Panc1 (cell line): Measurements from ENCODE around the gene PCBD1. TPM values are rescaled to one million over a fixed set of nuclear protein-coding genes. Genes with fewer than 3 reads are reported as not detected.

Experiments
- ATAC-seq: fragments of 200-7000 bp; cut with Tn5 transposase; 2 replicates; pipeline ENCODE4 v1.9.1; 2020; ENCODE audit warnings: mild to moderate bottlenecking, moderate library complexity
- BruUV-seq: library from RNA; stranded (reverse); fragments of 400-500 nt; replicated peaks from 2 replicates; lab custom pipeline; 2021; lab: Mats Ljungman, UMichigan
- CTCF ChIA-PET: fragments of 300-600 bp; sonication (Branson Sonifier 250); formaldehyde crosslinking; loops from one replicate; lab custom pipeline; 2022; ENCODE audit warnings: antibody characterized with exemption; lab: Charles Lee
- POLR2A ChIA-PET: fragments of 300-600 bp; sonication (Branson Sonifier 250); formaldehyde crosslinking; loops from one replicate; lab custom pipeline; 2022; ENCODE audit warnings: antibody characterized with exemption; lab: Charles Lee
- DNase-seq: peaks from one replicate; pipeline ENCODE4 v3.0.0-alpha.2; 2010; ENCODE audit warnings: low read depth, low spot score
- H3K27ac ChIP-seq: 2 replicates; pipeline ENCODE4 v1.5.1; 2011; ENCODE audit warnings: mild to moderate bottlenecking, low read length, inconsistent platforms
- H3K27me3 ChIP-seq: fragments of 200-500 bp; sonication (Bioruptor generic); 2 replicates; pipeline ENCODE4 v1.6.0; 2014; ENCODE audit warnings: low read length, inconsistent platforms; ENCODE audit not compliant: control insufficient read depth, insufficient read depth
- H3K36me3 ChIP-seq: fragments of 200-500 bp; sonication (Bioruptor generic); 2 replicates; pipeline ENCODE4 v1.5.1; 2014; ENCODE audit warnings: inconsistent platforms, mild to moderate bottlenecking, low read length, moderate library complexity; ENCODE audit not compliant: control insufficient read depth, insufficient read depth
- H3K4me1 ChIP-seq: 2 replicates; pipeline ENCODE4 v1.5.1; 2011; ENCODE audit warnings: inconsistent platforms, mild to moderate bottlenecking, low read length, moderate library complexity; ENCODE audit not compliant: control insufficient read depth, insufficient read depth
- H3K4me3 ChIP-seq, 2 experiments: 2 replicates each; pipeline ENCODE4 v1.5.1; 2011 to 2012; ENCODE audit warnings: low read depth in 2 of 2, low read length in 2 of 2, mild to moderate bottlenecking in 2 of 2, inconsistent platforms in 1 of 2, moderate library complexity in 1 of 2
- H3K9me3 ChIP-seq: fragments of 200-500 bp; sonication (Bioruptor generic); 2 replicates; pipeline ENCODE4 v1.5.1; 2014; ENCODE audit warnings: low read depth, mild to moderate bottlenecking, inconsistent platforms, low read length, moderate library complexity; ENCODE audit not compliant: control insufficient read depth, insufficient read depth
- POLR2AphosphoS5 ChIP-seq: IDR thresholded peaks from 2 replicates; pipeline ENCODE4 v1.6.1; 2012; ENCODE audit warnings: mild to moderate bottlenecking, low read depth, low read length, moderate library complexity
- SIN3A ChIP-seq: IDR thresholded peaks from 2 replicates; pipeline ENCODE4 v1.6.1; 2012; ENCODE audit warnings: low read depth, mild to moderate bottlenecking, low read length, moderate library complexity, borderline replicate concordance; ENCODE audit not compliant: insufficient read depth
- TCF7L2 ChIP-seq: IDR thresholded peaks from 2 replicates; pipeline ENCODE4 v1.6.1; 2011; ENCODE audit warnings: mild to moderate bottlenecking, low read depth, low read length, inconsistent platforms
- in situ Hi-C: cut with HindIII; loops from 2 replicates; pipeline ENCODE4 v1.10.0; 2016; ENCODE audit warnings: low sequenced_read_pairs, low pct_unique_long_range_greater_than_20kb
- intact Hi-C: fragments of 100-400 bp; cut with micrococcal nuclease; formaldehyde crosslinking; loops from one replicate; pipeline ENCODE4 v1.10.0; 2022; ENCODE audit not compliant: unreplicated experiment
- total RNA-seq: library from RNA; stranded (reverse); gene quantifications from one replicate; pipeline ENCODE4 v1.2.1, GENCODE V29; 2021; ENCODE audit not compliant: unreplicated experiment
- TF ChIP-seq, protein P1 (sequence below): fragments of 450-650 bp; IDR thresholded peaks from 2 replicates; pipeline ENCODE4 v1.5.1; 2017; ENCODE audit warnings: mild to moderate bottlenecking
- TF ChIP-seq, protein P2 (sequence below), 2 experiments: IDR thresholded peaks; 2 replicates each; pipeline ENCODE4 v1.6.1; 2011 to 2012; ENCODE audit warnings: low read depth in 2 of 2, control low read depth in 1 of 2, low read length in 1 of 2, mild to moderate bottlenecking in 1 of 2, moderate library complexity in 1 of 2; ENCODE audit not compliant: insufficient read depth in 1 of 2

Gene PCBD1
- total RNA-seq, 1 experiment from 2014 or later = 122 TPM

DNA sequence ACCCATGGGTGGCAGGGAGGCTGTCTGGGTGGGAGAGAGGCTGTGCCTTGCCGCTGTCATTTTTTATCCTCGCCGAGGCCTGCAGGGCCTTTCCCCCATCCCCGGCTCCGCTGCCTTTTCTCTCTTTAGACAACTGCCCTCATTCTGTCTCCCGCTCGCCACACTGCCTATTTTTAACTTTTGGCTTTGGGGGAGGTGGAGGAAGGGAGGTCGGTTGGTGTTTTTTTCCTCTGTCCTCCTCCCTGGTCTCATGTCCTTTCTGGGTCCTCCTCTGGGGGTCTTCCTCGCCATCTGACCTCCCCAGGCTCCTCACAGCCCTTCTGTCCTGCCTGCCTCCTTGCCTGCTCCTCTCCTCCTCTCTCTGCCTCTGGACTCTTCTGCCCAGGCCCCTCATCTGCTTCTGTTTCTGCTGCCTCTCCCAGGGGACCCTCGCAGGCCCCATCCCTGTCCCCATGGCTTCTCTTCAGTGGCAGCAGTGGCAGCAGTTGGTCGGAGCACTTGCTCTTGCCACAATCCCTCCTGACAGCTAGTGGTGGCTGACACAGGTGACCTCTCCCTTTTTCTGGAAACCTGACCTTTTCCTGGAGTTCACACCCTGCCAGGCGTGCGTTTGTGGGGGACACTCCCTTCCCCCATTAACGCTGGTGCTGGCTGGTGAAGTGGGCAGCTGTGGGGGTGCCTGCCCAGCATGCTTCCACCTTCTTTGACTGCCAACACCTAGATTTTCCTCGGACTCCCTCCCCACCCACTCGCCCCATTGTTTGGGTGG, 19.5 kb upstream of the PCBD1 start:
- DNase-seq (no peak), ATAC-seq (no peak)
- H3K4me1 ChIP-seq = no peaks in the 10 kb centered on the region
- in situ Hi-C loops (no loop called here), intact Hi-C loops (no loop called here)
- no peaks in the 10 kb centered on the region for H3K36me3 ChIP-seq
- BruUV-seq = no TSS peak
- TF ChIP-seq, protein P1, sequence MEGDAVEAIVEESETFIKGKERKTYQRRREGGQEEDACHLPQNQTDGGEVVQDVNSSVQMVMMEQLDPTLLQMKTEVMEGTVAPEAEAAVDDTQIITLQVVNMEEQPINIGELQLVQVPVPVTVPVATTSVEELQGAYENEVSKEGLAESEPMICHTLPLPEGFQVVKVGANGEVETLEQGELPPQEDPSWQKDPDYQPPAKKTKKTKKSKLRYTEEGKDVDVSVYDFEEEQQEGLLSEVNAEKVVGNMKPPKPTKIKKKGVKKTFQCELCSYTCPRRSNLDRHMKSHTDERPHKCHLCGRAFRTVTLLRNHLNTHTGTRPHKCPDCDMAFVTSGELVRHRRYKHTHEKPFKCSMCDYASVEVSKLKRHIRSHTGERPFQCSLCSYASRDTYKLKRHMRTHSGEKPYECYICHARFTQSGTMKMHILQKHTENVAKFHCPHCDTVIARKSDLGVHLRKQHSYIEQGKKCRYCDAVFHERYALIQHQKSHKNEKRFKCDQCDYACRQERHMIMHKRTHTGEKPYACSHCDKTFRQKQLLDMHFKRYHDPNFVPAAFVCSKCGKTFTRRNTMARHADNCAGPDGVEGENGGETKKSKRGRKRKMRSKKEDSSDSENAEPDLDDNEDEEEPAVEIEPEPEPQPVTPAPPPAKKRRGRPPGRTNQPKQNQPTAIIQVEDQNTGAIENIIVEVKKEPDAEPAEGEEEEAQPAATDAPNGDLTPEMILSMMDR = no peak
- no peak for TF ChIP-seq TCF7L2
- no peak for TF ChIP-seq POLR2AphosphoS5
- TF ChIP-seq SIN3A = no peak
- TF ChIP-seq, protein P2, sequence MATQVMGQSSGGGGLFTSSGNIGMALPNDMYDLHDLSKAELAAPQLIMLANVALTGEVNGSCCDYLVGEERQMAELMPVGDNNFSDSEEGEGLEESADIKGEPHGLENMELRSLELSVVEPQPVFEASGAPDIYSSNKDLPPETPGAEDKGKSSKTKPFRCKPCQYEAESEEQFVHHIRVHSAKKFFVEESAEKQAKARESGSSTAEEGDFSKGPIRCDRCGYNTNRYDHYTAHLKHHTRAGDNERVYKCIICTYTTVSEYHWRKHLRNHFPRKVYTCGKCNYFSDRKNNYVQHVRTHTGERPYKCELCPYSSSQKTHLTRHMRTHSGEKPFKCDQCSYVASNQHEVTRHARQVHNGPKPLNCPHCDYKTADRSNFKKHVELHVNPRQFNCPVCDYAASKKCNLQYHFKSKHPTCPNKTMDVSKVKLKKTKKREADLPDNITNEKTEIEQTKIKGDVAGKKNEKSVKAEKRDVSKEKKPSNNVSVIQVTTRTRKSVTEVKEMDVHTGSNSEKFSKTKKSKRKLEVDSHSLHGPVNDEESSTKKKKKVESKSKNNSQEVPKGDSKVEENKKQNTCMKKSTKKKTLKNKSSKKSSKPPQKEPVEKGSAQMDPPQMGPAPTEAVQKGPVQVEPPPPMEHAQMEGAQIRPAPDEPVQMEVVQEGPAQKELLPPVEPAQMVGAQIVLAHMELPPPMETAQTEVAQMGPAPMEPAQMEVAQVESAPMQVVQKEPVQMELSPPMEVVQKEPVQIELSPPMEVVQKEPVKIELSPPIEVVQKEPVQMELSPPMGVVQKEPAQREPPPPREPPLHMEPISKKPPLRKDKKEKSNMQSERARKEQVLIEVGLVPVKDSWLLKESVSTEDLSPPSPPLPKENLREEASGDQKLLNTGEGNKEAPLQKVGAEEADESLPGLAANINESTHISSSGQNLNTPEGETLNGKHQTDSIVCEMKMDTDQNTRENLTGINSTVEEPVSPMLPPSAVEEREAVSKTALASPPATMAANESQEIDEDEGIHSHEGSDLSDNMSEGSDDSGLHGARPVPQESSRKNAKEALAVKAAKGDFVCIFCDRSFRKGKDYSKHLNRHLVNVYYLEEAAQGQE (IDR thresholded peaks at IDR 0.05; ENCODE audit: insufficient read depth in 1 of 2, low read depth in 2 of 2, low read length in 1 of 2) = no peak
- no peaks in the 10 kb centered on the region for H3K9me3 ChIP-seq
- H3K27me3 ChIP-seq = no peaks in the 10 kb centered on the region
- CTCF ChIA-PET = no interaction called here
- H3K4me3 ChIP-seq = no peak overlapping the region
- H3K27ac ChIP-seq = no peak overlapping the region
- POLR2A ChIA-PET = no interaction called here

DNA sequence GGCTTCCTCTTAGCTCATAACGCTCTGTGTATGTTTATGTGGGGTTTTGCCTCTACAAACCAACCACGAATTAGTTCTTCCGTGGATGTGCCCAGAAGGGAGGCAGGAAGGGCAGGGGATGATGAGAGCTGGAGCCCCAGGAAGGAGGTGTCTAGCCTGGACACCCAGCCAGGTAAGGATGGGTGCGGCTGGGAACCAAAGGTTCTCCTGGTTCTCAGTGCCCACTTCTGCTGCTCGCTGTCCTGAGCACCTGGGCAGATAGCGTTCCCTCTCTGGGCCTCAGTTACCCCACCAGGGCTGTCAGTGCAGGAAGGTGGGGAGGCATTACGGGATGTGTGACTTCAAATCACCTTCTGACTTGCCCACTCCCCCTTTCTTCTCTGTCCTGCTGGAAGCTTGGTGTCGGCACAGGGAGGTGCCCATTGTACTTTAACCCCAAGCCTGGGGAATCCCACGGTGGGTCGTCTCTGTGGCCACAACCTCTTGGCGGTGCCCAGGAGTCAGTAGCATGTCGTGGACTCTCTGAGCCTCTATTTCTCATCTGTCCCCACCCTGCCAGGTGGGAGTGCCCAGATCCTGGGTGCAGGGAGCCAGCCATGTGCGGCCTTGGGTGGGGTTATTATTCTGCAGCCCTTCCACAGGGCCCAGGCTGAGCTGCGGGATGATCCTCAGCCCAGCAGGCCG, 18.7 kb upstream of the PCBD1 start:
- TF ChIP-seq, protein P2 (IDR thresholded peaks at IDR 0.05; ENCODE audit: insufficient read depth in 1 of 2, low read depth in 2 of 2, low read length in 1 of 2) = no peak
- TF ChIP-seq POLR2AphosphoS5 = no peak
- TF ChIP-seq, protein P1 = no peak
- TF ChIP-seq SIN3A = no peak
- no peak for TF ChIP-seq TCF7L2
- Histone ChIP-seq H3K27me3 (no peaks in the 10 kb centered on the region), H3K36me3 (no peaks in the 10 kb centered on the region), H3K9me3 (no peaks in the 10 kb centered on the region), H3K4me3 (no peak overlapping the region), H3K4me1 (no peaks in the 10 kb centered on the region), H3K27ac (no peak overlapping the region)
- ChIA-PET CTCF (no interaction called here), POLR2A (no interaction called here)
- intact Hi-C loops (no loop called here), in situ Hi-C loops (no loop called here)
- DNase-seq = no peak
- no peak for ATAC-seq
- BruUV-seq = no TSS peak
